Measurements from ENCODE around the gene CENPF. TPM values are rescaled to one million over a fixed set of nuclear protein-coding genes. Genes with fewer than 3 reads are reported as not detected.

Gene CENPF
- total RNA-seq, 1 experiment from 2014 or later = 156 TPM

- Histone ChIP-seq H3K9me3 (ENCODE audit: insufficient read depth, low read depth) (no peaks in the 10 kb centered on the region), H3K27ac (no peak overlapping the region), H3K9me2 (ENCODE audit: insufficient read depth) (no peaks in the 10 kb centered on the region), H3K4me2 (no peak overlapping the region), H2AFZ (no peak overlapping the region), H3F3A (ENCODE audit: insufficient read depth, low read depth) (peaks cover 9% of the 10 kb centered on the region; the same call in 1 of the 2 replicates), H3K27me3 (ENCODE audit: insufficient read depth, low read depth) (no peaks in the 10 kb centered on the region), H3K4me3 (no peak overlapping the region), H4K20me1 (ENCODE audit: insufficient read depth) (no peaks in the 10 kb centered on the region), H3K36me3 (ENCODE audit: low read depth) (peaks cover 20% of the 10 kb centered on the region; the same call in 1 of the 2 replicates), H3K79me2 (ENCODE audit: low read depth) (no peaks in the 10 kb centered on the region), H3K4me1 (replicated peaks; ENCODE audit: insufficient read depth) (no peaks in the 10 kb centered on the region)
- ChIA-PET POLR2A (ENCODE audit: unreplicated experiment) (no interaction called here), CTCF (no interaction called here)
- TF ChIP-seq CTCF (conservative IDR thresholded peaks at IDR 0.05) (no peak), EZH2 (IDR thresholded peaks at IDR 0.05; ENCODE audit: low read depth) (no peak)
- no peak for DNase-seq
- intact Hi-C loops (cut with micrococcal nuclease; ENCODE audit: unreplicated experiment) = no loop called here
- no TSS peak for BruUV-seq (replicated peaks)
Measured at GRCh38 chr1:214632091-214632490, 29.1 kb downstream of the CENPF start.

- Histone ChIP-seq H2AFZ (no peak overlapping the region), H3K27ac (no peak overlapping the region), H4K20me1 (ENCODE audit: insufficient read depth) (no peaks in the 10 kb centered on the region), H3K9me2 (ENCODE audit: insufficient read depth) (no peaks in the 10 kb centered on the region), H3K79me2 (ENCODE audit: low read depth) (no peaks in the 10 kb centered on the region), H3F3A (ENCODE audit: insufficient read depth, low read depth) (peaks cover 10% of the 10 kb centered on the region; the same call in 1 of the 2 replicates), H3K4me1 (replicated peaks; ENCODE audit: insufficient read depth) (no peaks in the 10 kb centered on the region; the same call in 1 of the 2 replicates), H3K4me3 (no peak overlapping the region), H3K9me3 (ENCODE audit: insufficient read depth, low read depth) (no peaks in the 10 kb centered on the region), H3K27me3 (ENCODE audit: insufficient read depth, low read depth) (no peaks in the 10 kb centered on the region), H3K36me3 (ENCODE audit: low read depth) (peaks cover 34% of the 10 kb centered on the region; the same call in 1 of the 2 replicates), H3K4me2 (no peak overlapping the region)
- DNase-seq = no peak
- intact Hi-C loops (cut with micrococcal nuclease; ENCODE audit: unreplicated experiment) = no loop called here
- CTCF ChIA-PET = interaction anchor here (0.6 kb wide), 1 partner anchor 14 kb away, joined by 3 read pairs; no protein-coding TSS in a partner anchor
- BruUV-seq (replicated peaks) = no TSS peak
- TF ChIP-seq CTCF (conservative IDR thresholded peaks at IDR 0.05) = no peak
- TF ChIP-seq EZH2 (IDR thresholded peaks at IDR 0.05; ENCODE audit: low read depth) = no peak
- POLR2A ChIA-PET (ENCODE audit: unreplicated experiment) = no interaction called here
Measured at GRCh38 chr1:214633686-214634085, 30.7 kb downstream of the CENPF start.

- Histone ChIP-seq H3K79me2 (ENCODE audit: low read depth) (no peaks in the 10 kb centered on the region), H3K9me2 (ENCODE audit: insufficient read depth) (no peaks in the 10 kb centered on the region), H3F3A (ENCODE audit: insufficient read depth, low read depth) (peaks cover 10% of the 10 kb centered on the region; the same call in 1 of the 2 replicates), H3K4me1 (replicated peaks; ENCODE audit: insufficient read depth) (no peaks in the 10 kb centered on the region; the same call in 1 of the 2 replicates), H3K27ac (no peak overlapping the region), H3K27me3 (ENCODE audit: insufficient read depth, low read depth) (no peaks in the 10 kb centered on the region), H3K4me3 (no peak overlapping the region), H3K4me2 (no peak overlapping the region), H3K36me3 (ENCODE audit: low read depth) (peaks cover 36% of the 10 kb centered on the region; the same call in 1 of the 2 replicates), H2AFZ (no peak overlapping the region), H4K20me1 (ENCODE audit: insufficient read depth) (no peaks in the 10 kb centered on the region), H3K9me3 (ENCODE audit: insufficient read depth, low read depth) (no peaks in the 10 kb centered on the region)
- intact Hi-C loops (cut with micrococcal nuclease; ENCODE audit: unreplicated experiment) = no loop called here
- no TSS peak for BruUV-seq (replicated peaks)
- no peak for DNase-seq
- POLR2A ChIA-PET (ENCODE audit: unreplicated experiment) = no interaction called here
- CTCF ChIA-PET = no interaction called here
- no peak for TF ChIP-seq CTCF (conservative IDR thresholded peaks at IDR 0.05)
- TF ChIP-seq EZH2 (IDR thresholded peaks at IDR 0.05; ENCODE audit: low read depth) = no peak
Measured at GRCh38 chr1:214634267-214634666, 31.3 kb downstream of the CENPF start.

Data from PC-9 (cell line).